NT2/D1 (cell line): ENCODE results near the gene CDR2.

Experiments
- DNase-seq: peaks from one replicate; pipeline ENCODE4 v3.0.0-alpha.2; 2011; ENCODE audit warnings: low read depth, low spot score
- H3K27me3 ChIP-seq: 2 replicates; pipeline ENCODE4 v1.6.0; 2011; ENCODE audit warnings: mild to moderate bottlenecking; ENCODE audit not compliant: insufficient read length, insufficient read depth
- H3K36me3 ChIP-seq: 2 replicates; pipeline ENCODE4 v1.6.1; 2011; ENCODE audit warnings: mild to moderate bottlenecking, low read length, mixed read lengths; ENCODE audit not compliant: insufficient read depth, insufficient read length
- H3K4me1 ChIP-seq: 2 replicates; pipeline ENCODE4 v1.5.1; 2011; ENCODE audit not compliant: insufficient read depth, insufficient read length
- H3K4me3 ChIP-seq: 2 replicates; pipeline ENCODE4 v1.5.1; 2011; ENCODE audit warnings: low read depth; ENCODE audit not compliant: insufficient read length
- H3K9ac ChIP-seq: 2 replicates; pipeline ENCODE4 v1.6.0; 2011; ENCODE audit warnings: low read depth; ENCODE audit not compliant: insufficient read length
- H3K9me3 ChIP-seq: 2 replicates; pipeline ENCODE4 v1.5.1; 2011; ENCODE audit warnings: mild to moderate bottlenecking, low read length; ENCODE audit not compliant: insufficient read depth
- SUZ12 ChIP-seq: IDR thresholded peaks from 2 replicates; pipeline ENCODE4 v1.6.1; 2011; ENCODE audit not compliant: insufficient read length, insufficient read depth; ENCODE audit errors: extremely low read depth
- YY1 ChIP-seq: IDR thresholded peaks from 2 replicates; pipeline ENCODE4 v1.6.1; 2011; ENCODE audit not compliant: insufficient read length, insufficient read depth
- ZNF274 ChIP-seq: IDR thresholded peaks from 2 replicates; pipeline ENCODE4 v1.6.1; 2011; ENCODE audit warnings: mild to moderate bottlenecking, low read depth, low read length

The CDR2 gene

DNA sequence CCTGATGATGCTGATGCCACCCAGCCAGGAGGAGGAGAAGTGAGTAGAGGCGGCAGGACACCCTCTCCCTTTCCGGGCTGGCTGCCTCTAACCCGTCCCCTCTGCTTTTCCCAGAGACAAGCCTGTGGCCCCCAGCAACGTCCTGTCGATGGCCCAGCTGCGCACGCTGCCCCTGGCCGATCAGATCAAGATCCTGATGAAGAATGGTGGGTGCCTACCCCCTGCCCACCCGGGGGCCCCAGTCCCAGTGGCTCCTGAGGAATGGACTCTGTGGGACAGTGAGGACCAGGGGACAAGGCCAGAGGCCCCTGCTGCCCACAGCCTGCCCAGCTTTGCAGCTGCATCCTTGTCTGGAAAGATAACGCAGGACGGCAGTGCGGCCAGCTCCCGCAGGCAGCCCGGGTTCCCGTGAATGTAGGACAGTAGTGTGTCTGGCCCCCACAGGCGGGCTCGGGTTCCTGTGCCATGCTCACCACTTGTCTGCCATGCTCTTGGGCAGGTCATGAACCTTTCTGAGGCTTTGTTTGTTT, 57.4 kb downstream of the CDR2 start:
- no peak for TF ChIP-seq SUZ12
- TF ChIP-seq ZNF274 = no peak
- no peak for TF ChIP-seq YY1
- H3K9ac ChIP-seq = no peak overlapping the region
- peaks cover 88% of the 10 kb centered on the region for H3K36me3 ChIP-seq
- H3K4me1 ChIP-seq = no peaks in the 10 kb centered on the region
- DNase-seq = no peak
- H3K9me3 ChIP-seq = no peaks in the 10 kb centered on the region
- H3K4me3 ChIP-seq = no peak overlapping the region
- H3K27me3 ChIP-seq = no peaks in the 10 kb centered on the region

DNA sequence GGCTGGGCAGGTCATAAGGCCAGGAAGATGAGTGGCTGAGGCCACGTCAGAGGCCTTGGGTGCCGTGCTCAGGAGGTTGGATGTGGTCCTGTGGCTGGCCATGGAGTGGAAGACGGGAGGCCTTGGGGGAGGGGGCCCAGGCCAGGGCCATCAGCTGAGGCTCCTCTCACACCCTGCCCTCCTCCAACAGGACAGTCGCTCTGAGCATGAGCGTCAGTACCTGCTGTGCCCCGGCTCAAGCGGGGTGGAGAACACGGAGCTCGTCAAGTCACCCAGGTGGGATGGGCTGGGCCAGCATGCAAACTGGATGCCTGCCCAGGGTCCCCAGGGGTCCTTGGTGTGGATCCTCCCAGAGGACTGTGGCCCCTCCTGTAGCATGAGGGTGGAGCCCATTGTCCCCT, 58.0 kb downstream of the CDR2 start:
- H3K9ac ChIP-seq = no peak overlapping the region
- no peak for DNase-seq
- peaks cover 88% of the 10 kb centered on the region for H3K36me3 ChIP-seq
- no peaks in the 10 kb centered on the region for H3K9me3 ChIP-seq
- no peak overlapping the region for H3K4me3 ChIP-seq
- no peaks in the 10 kb centered on the region for H3K27me3 ChIP-seq
- no peaks in the 10 kb centered on the region for H3K4me1 ChIP-seq
- TF ChIP-seq ZNF274 = no peak
- no peak for TF ChIP-seq SUZ12
- TF ChIP-seq YY1 = no peak

DNA sequence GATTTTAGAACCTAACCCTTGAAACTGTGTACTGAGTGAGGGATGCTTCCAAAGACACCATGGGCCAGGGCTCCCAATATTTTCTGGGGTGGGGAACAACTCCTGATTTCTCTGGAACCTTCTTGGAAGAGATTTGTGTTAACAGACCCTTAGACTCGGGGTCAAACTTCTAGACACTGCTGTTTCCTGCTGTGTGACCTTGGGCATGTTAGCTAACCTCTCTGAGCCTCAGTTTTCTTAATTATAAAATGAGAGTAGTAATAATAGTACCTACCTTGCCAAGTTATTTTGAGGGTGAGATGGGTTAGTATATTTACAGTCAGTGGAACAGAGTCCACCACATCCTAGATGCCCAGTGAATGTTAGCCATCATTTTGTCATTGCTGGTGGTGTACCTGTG, 58.4 kb downstream of the CDR2 start:
- Histone ChIP-seq H3K4me3 (no peak overlapping the region), H3K36me3 (peaks cover 86% of the 10 kb centered on the region), H3K27me3 (no peaks in the 10 kb centered on the region), H3K4me1 (no peaks in the 10 kb centered on the region), H3K9me3 (no peaks in the 10 kb centered on the region), H3K9ac (no peak overlapping the region)
- no peak for DNase-seq
- no peak for TF ChIP-seq ZNF274
- TF ChIP-seq YY1 = no peak
- no peak for TF ChIP-seq SUZ12

DNA sequence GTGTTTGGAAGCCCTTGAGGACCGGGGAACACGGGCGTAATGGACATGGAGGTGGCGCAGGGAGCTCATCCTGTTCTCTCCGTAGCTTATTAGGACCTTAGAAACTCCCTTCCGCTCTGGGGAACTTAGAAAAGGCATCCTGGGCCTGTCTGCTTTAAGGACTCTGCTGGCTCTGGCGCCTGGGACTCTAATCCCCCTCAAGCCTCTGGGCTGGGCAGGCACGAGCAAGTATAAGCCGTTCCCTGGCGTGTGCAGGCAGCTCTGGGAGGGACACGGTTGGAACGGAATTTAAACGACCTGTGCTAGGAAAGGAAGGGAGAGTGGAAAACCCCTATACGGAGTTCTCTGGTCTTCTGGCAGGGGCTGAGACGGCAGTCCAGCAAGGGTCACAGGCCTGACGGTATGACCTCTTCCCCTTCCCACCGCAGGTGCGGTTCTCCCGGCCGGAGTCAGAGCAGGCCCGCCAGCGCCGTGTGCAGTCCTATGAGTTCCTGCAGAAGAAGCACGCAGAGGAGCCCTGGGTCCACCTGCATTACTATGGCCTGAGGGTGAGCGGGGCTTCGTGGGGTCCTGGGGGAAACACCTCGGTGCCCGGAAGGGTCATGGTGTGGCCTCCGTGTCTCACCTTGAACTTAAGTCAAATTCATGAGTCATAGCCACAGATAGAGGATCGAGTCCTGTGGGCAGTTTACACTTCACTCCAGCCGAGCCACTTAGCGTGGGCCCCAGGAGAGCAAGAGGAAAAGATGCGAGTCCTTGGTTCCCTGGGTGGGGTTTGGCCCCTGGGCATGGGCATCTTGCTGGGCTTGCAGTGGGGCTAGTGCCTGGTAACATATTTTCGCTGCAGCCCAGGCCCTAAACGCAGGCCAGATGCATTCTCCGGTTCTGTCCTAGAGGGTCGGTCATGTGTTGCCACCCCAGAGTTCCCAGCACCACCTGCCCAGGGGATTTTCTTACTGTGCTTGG, 59.5 kb downstream of the CDR2 start:
- no peak overlapping the region for H3K9ac ChIP-seq
- H3K4me3 ChIP-seq = no peak overlapping the region
- DNase-seq = no peak
- TF ChIP-seq YY1 (no peak), SUZ12 (no peak), ZNF274 (no peak)
- no peaks in the 10 kb centered on the region for H3K9me3 ChIP-seq
- H3K36me3 ChIP-seq = peaks cover 86% of the 10 kb centered on the region
- H3K4me1 ChIP-seq = no peaks in the 10 kb centered on the region
- no peaks in the 10 kb centered on the region for H3K27me3 ChIP-seq

DNA sequence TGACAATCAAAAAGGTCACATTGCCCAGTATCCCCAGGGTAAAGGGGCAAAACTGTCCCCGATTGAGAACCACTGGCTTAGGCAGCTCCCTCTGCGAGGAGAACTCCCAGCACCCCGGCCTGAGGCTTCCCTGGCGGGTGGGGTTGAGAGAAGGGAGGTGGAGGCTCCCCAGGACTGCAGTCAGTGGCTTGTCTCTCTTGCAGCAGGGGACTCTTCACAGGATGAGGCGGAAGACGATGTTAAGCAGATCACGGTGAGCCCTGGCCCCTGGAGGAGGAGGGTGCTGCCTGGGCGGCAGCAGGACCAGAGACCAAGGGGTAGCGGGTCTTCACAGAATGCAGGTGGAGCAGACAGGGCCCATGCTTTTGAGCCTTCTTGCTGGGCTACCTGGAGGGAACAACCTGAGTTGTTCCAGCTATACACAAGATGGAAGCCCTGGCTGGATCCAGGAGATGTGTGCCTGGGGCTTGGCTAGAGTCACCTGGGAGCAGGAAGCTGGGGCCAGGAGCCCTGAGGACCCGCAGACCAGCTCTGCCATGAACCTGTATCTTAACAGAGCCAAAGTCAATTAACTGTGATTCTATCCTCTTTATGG, 60.4 kb downstream of the CDR2 start:
- Histone ChIP-seq H3K27me3 (no peaks in the 10 kb centered on the region), H3K9me3 (no peaks in the 10 kb centered on the region), H3K36me3 (peaks cover 88% of the 10 kb centered on the region), H3K4me3 (no peak overlapping the region), H3K4me1 (no peaks in the 10 kb centered on the region), H3K9ac (no peak overlapping the region)
- TF ChIP-seq SUZ12 (no peak), ZNF274 (no peak), YY1 (no peak)
- DNase-seq = no peak

DNA sequence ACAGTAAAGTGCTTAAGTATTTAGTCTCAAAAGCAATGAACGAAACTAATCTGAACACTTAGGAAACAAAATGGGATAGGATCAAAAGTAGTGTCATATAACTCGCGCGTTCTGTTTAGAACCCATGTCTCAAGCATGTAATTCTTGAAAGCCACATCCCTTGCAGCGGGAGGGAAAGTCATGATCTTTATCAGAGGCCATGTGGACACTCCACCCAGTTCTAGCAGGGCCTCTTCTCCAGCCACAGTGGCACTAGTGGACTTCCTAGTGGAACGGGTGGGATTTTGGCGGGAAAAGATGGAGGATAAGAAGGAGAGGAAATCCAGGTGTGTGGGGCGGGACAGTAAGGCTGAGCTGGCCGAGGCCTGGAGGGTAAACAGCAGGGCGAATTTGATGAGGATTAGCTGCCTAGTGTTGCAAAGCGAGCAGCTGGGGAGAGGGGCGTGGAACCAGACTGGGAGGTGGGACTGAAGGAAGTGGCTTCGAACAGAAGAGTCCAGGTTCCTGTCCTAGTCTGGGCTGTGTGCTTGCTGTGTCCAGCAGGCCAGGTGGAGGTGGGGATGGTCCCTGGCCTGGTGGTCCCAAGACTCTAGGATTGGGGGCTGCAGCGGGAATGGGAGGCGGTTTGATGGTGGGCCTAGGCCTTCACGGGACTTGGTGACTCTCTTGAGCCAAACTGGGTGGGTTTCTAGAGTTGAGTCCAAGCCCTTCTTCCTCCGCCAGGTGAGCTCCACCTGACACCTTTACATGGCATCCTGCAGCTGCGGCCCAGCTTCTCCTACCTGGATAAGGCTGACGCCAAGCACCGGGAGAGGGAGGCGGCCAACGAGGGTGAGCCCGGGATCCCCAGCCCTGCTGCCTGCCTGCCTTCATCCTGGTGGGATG, 61.3 kb downstream of the CDR2 start:
- Histone ChIP-seq H3K4me1 (no peaks in the 10 kb centered on the region), H3K27me3 (no peaks in the 10 kb centered on the region), H3K9me3 (no peaks in the 10 kb centered on the region), H3K9ac (no peak overlapping the region), H3K36me3 (peaks cover 88% of the 10 kb centered on the region), H3K4me3 (no peak overlapping the region)
- DNase-seq = no peak
- no peak for TF ChIP-seq ZNF274
- no peak for TF ChIP-seq SUZ12
